Fibroblast of lung (primary cell): ENCODE results near the gene FGF5. TPM values are rescaled to one million over a fixed set of nuclear protein-coding genes. Genes with fewer than 3 reads are reported as not detected.

ENCODE experiments used
- DNase-seq, 2 donors: peaks; one replicate each; pipeline versions ENCODE4 v3.0.0 to v3.0.0-alpha.2; 2010; ENCODE audit warnings: low read depth in 2 of 2
- H2AFZ ChIP-seq: 2 replicates; pipeline ENCODE4 v1.5.1; 2012; ENCODE audit warnings: low read length, control low read depth, inconsistent platforms
- H3K27ac ChIP-seq: 2 replicates; pipeline ENCODE4 v1.5.1; 2011; ENCODE audit warnings: low read length, control low read depth; ENCODE audit not compliant: insufficient read depth
- H3K27me3 ChIP-seq: 2 replicates; pipeline ENCODE4 v1.5.1; 2011; ENCODE audit warnings: mild to moderate bottlenecking, low read length; ENCODE audit not compliant: control insufficient read depth, insufficient read depth
- H3K36me3 ChIP-seq: 2 replicates; pipeline ENCODE4 v1.5.1; 2011; ENCODE audit warnings: low read length; ENCODE audit not compliant: control insufficient read depth, insufficient read depth
- H3K4me1 ChIP-seq: 2 replicates; pipeline ENCODE4 v1.5.1; 2011; ENCODE audit warnings: low read length; ENCODE audit not compliant: control insufficient read depth, insufficient read depth; ENCODE audit errors: extremely low read depth
- H3K4me2 ChIP-seq: 2 replicates; pipeline ENCODE4 v1.5.1; 2011; ENCODE audit warnings: low read length, control low read depth; ENCODE audit not compliant: insufficient read depth; ENCODE audit errors: extremely low read depth
- H3K4me3 ChIP-seq, 4 experiments: fragments of 200-600 bp in 1 of 4; sonication (generic) in 1 of 4; replicated peaks in 1 of 4; 2 replicates each; pipeline ENCODE4 v1.5.1; 2011 to 2016; ENCODE audit warnings: low read length in 4 of 4, low read depth in 3 of 4, mild to moderate bottlenecking in 3 of 4, control low read depth in 2 of 4, inconsistent platforms in 1 of 4, mixed read lengths in 1 of 4; ENCODE audit not compliant: insufficient read depth in 1 of 4; ENCODE audit errors: control extremely low read depth in 1 of 4
- H3K79me2 ChIP-seq: 2 replicates; pipeline ENCODE4 v1.5.1; 2012; ENCODE audit warnings: mild to moderate bottlenecking, low read length, inconsistent platforms; ENCODE audit not compliant: control insufficient read depth, insufficient read depth
- H3K9ac ChIP-seq: 2 replicates; pipeline ENCODE4 v1.5.1; 2011; ENCODE audit warnings: mild to moderate bottlenecking, low read length, control low read depth; ENCODE audit not compliant: insufficient read depth
- H3K9me3 ChIP-seq: 2 replicates; pipeline ENCODE4 v1.5.1; 2012; ENCODE audit warnings: low read depth, low read length; ENCODE audit not compliant: control insufficient read depth, insufficient read depth
- H4K20me1 ChIP-seq: 2 replicates; pipeline ENCODE4 v1.5.1; 2011; ENCODE audit warnings: low read length; ENCODE audit not compliant: control insufficient read depth, insufficient read depth; ENCODE audit errors: extremely low read depth
- EZH2 ChIP-seq: IDR thresholded peaks from 2 replicates; pipeline ENCODE4 v1.5.1; 2012; ENCODE audit warnings: low read length, control low read depth, mild to moderate bottlenecking; ENCODE audit errors: missing control alignments
- polyA plus RNA-seq, 2 donors: library from polyadenylated mRNA; depleted of rRNA in 1 of 2; stranded (reverse) in 1 of 2; unstranded in 1 of 2; fragments of >200 nt; gene quantifications; 2 replicates each; pipeline ENCODE4 v1.2.1, GENCODE V29; 2011 to 2012; ENCODE audit warnings: missing spikeins in 1 of 2
- total RNA-seq: library from RNA; depleted of rRNA; stranded (reverse); fragments of >200 nt; gene quantifications from 2 replicates; pipeline ENCODE4 v1.2.1, GENCODE V29; 2014
- TF ChIP-seq, protein P1 (sequence below), 2 donors: IDR thresholded peaks in 1 of 2; conservative IDR thresholded peaks in 1 of 2; 1 replicate in 1 of 2; 2 replicates in 1 of 2; pipeline ENCODE4 v1.5.1; 2011 to 2012; ENCODE audit warnings: low read length in 2 of 2, control low read depth in 1 of 2, inconsistent platforms in 1 of 2, low read depth in 1 of 2, mild to moderate bottlenecking in 1 of 2

Gene FGF5
- total and polyA plus RNA-seq, 2 donors (not counting 1 experiment from before 2014, with no cell fraction given) = 25.8 to 56.4 TPM

DNA sequence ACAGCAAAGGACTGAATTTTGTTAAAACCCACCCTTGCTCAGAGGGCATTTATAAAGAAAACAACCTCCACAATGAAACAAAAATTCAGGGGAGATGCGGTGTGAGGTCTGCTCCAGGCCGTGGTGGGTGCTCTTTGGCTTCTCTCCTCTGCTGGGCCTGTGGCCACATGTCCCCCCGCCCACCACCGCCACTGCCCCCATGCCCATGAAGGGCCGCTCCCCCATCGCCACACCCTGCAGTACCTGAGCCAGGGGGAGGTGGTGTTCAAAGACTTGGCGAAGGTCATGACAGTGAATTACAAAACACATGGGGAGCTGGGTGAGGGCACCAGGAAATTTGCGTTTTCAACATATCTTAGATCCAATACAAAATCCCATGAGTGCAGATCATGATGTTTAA, 54.9 kb downstream of the FGF5 start:
- DNase-seq = no peak

DNA sequence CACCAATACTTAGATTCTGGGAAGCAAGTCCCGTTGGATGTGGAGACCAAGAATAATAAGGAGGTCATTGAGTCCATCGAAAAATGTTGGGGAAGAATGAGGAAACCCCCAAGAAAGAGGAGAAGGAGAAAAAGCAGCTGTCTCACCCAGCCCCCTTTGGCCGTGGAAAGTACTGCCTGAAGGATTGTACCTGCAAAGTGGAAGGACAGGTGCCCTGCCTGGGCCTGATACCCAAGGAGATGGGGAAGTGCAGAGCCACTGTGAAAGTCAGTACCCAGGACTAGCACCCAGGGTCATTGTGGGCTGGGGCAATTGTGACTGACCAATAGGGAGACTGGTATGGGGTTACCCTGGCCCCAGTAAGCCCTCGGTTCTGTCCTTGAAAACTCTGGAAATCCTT, 55.3 kb downstream of the FGF5 start:
- no peaks in the 10 kb centered on the region for H3K9me3 ChIP-seq
- H4K20me1 ChIP-seq = no peaks in the 10 kb centered on the region
- H3K27ac ChIP-seq = no peak overlapping the region
- no peaks in the 10 kb centered on the region for H3K27me3 ChIP-seq
- TF ChIP-seq, protein P1, sequence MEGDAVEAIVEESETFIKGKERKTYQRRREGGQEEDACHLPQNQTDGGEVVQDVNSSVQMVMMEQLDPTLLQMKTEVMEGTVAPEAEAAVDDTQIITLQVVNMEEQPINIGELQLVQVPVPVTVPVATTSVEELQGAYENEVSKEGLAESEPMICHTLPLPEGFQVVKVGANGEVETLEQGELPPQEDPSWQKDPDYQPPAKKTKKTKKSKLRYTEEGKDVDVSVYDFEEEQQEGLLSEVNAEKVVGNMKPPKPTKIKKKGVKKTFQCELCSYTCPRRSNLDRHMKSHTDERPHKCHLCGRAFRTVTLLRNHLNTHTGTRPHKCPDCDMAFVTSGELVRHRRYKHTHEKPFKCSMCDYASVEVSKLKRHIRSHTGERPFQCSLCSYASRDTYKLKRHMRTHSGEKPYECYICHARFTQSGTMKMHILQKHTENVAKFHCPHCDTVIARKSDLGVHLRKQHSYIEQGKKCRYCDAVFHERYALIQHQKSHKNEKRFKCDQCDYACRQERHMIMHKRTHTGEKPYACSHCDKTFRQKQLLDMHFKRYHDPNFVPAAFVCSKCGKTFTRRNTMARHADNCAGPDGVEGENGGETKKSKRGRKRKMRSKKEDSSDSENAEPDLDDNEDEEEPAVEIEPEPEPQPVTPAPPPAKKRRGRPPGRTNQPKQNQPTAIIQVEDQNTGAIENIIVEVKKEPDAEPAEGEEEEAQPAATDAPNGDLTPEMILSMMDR (conservative IDR thresholded peaks at IDR 0.05 in 1 of 2, IDR thresholded peaks at IDR 0.05 in 1 of 2; ENCODE audit: low read depth in 1 of 2, low read length in 2 of 2) = no peak
- TF ChIP-seq EZH2 = no peak
- no peak overlapping the region for H3K4me2 ChIP-seq
- H3K79me2 ChIP-seq = no peaks in the 10 kb centered on the region
- no peak for DNase-seq
- no peaks in the 10 kb centered on the region for H3K36me3 ChIP-seq
- no peak overlapping the region for H3K4me3 ChIP-seq
- no peak overlapping the region for H3K9ac ChIP-seq
- no peak overlapping the region for H2AFZ ChIP-seq
- H3K4me1 ChIP-seq = peaks cover 2% of the 10 kb centered on the region

More for the DNA sequence above, 54.9 kb downstream of the FGF5 start:
- Histone ChIP-seq H4K20me1 (no peaks in the 10 kb centered on the region), H3K4me2 (no peak overlapping the region), H3K36me3 (no peaks in the 10 kb centered on the region), H3K27ac (no peak overlapping the region), H3K9me3 (no peaks in the 10 kb centered on the region), H2AFZ (no peak overlapping the region), H3K4me1 (peaks cover 2% of the 10 kb centered on the region), H3K9ac (no peak overlapping the region), H3K27me3 (no peaks in the 10 kb centered on the region), H3K4me3 (no peak overlapping the region), H3K79me2 (no peaks in the 10 kb centered on the region)
- TF ChIP-seq, protein P1 (conservative IDR thresholded peaks at IDR 0.05 in 1 of 2, IDR thresholded peaks at IDR 0.05 in 1 of 2; ENCODE audit: low read depth in 1 of 2, low read length in 2 of 2) = no peak
- no peak for TF ChIP-seq EZH2

DNA sequence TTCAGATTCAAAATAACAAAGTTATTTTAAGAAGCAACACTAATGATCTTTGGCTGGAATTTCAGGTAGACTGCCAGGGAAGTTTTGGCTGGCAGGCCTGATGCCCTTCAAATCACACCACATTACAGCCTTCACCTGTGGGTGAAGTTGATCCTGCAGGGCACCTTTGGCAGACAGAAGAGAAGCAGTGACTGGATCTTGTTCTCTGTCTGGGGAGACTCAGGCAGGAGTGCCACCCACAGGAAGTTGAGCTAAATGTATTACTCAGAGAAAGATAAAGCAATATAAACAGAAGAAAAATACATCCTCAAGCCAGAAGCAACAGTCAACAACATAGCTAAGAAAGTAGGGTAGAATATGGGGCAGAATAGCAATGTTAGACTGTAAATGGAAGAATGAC, 56.3 kb downstream of the FGF5 start:
- peak overlapping the region; percentile 16 for H3K4me2 ChIP-seq
- peaks cover 2% of the 10 kb centered on the region for H3K4me1 ChIP-seq
- H3K27ac ChIP-seq = no peak overlapping the region
- H3K4me3 ChIP-seq = no peak overlapping the region
- H3K79me2 ChIP-seq = no peaks in the 10 kb centered on the region
- H4K20me1 ChIP-seq = no peaks in the 10 kb centered on the region
- no peak for TF ChIP-seq EZH2
- TF ChIP-seq, protein P1 (conservative IDR thresholded peaks at IDR 0.05 in 1 of 2, IDR thresholded peaks at IDR 0.05 in 1 of 2; ENCODE audit: low read depth in 1 of 2, low read length in 2 of 2) = peak; percentile 34 to 48
- no peak overlapping the region for H2AFZ ChIP-seq
- no peak overlapping the region for H3K9ac ChIP-seq
- H3K27me3 ChIP-seq = no peaks in the 10 kb centered on the region
- DNase-seq = peak; percentile 63 to 67
- no peaks in the 10 kb centered on the region for H3K9me3 ChIP-seq
- H3K36me3 ChIP-seq = no peaks in the 10 kb centered on the region
